ENCODE results near the gene CDC23. TPM values are rescaled to one million over a fixed set of nuclear protein-coding genes. Genes with fewer than 3 reads are reported as not detected.
"Not testable (repeated sequence)": the region's sequence is repeated elsewhere in the genome, so short reads cannot be mapped to it uniquely, and the experiment has no call there.

The CDC23 gene
- total RNA-seq: 48.0 and 50.4 TPM in 2 replicates

DNA sequence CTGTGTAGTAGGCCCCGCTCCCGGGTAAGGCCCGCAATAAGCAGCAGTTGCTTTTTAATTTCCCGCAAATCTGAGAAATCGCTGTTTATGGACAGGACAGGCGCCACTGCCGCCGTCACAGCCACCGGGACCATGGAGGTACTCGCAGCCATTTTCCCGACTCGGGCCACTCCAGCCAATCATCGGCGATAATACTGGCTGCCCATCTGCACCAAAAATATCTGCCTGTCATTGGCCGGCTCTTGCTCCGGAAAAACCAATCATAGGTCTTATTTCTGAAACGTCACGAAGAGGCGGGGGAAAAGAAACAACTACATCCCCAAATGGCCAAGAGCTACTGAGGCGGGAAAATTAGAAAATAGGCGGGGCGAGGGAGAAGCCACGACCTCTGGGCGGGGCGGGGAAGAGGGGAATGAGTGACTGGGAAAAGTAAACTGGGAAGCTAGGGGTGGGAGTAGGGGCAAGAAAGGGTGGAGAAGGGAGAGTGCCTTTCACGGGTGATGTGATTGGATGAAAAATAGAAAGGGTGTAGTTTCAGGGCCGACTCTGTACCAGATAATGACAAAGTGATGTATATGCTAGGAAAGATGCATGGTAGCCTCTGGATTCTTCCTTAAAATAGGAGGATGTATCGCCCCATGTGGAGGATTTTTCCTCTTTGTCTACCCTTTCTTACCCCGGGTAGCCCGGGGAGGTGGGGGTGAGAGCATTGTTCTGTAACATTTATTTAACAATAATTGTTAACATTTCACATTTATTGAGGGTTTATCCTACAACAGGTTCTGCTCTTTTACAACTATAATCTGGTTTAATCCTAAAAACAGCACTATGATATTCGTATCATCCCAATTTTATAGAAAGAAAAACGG, at the start of gene CDC23:
Gene CDC23, minus strand, starts transcription at position 163 of the 869 bp plus-strand sequence. Its CDS starts 11 bp downstream, at position 152.
- Mint-ChIP-seq H3K36me3 (ENCODE audit: low read depth) (peaks cover 3% of the 10 kb centered on the region), H3K27me3 (ENCODE audit: insufficient read depth) (no peaks in the 10 kb centered on the region), H3K4me3 (peak within 1 kb of the TSS; percentile 96), H3K9me3 (no peaks in the 10 kb centered on the region), H3K4me1 (ENCODE audit: low read depth) (peaks cover 24% of the 10 kb centered on the region), H3K27ac (peak within 1 kb of the TSS; percentile 93)
- intact Hi-C loops (cut with micrococcal nuclease): loop anchor here (1.0 to 5.0 kb wide), 11 partner anchors 35 to 1894 kb away; partner anchors contain the start of genes BRD8, CDC25C, EGR1 and ETF1
- peak; percentile 89 for DNase-seq (ENCODE audit: low spot score)

- H3K36me3 Mint-ChIP-seq (ENCODE audit: low read depth): no peaks in the 10 kb centered on the region
- no peak overlapping the region for H3K4me3 Mint-ChIP-seq
- intact Hi-C loops (cut with micrococcal nuclease): no loop called here
- no peak overlapping the region for H3K27ac Mint-ChIP-seq
- peaks cover 8% of the 10 kb centered on the region for H3K27me3 Mint-ChIP-seq (ENCODE audit: insufficient read depth)
- H3K4me1 Mint-ChIP-seq (ENCODE audit: low read depth): no peaks in the 10 kb centered on the region
- H3K9me3 Mint-ChIP-seq: no peaks in the 10 kb centered on the region
- no peak for DNase-seq (ENCODE audit: low spot score)
Observed at GRCh38 chr5:138258704-138259292, 45.7 kb upstream of the CDC23 start.

- H3K4me3 Mint-ChIP-seq: no peak overlapping the region
- H3K27me3 Mint-ChIP-seq (ENCODE audit: insufficient read depth): peaks cover 8% of the 10 kb centered on the region
Observed at GRCh38 chr5:138257583-138257982, 44.5 kb upstream of the CDC23 start.

GRCh38 chr5:138252944-138253343, 39.8 kb upstream of the CDC23 start:
- Mint-ChIP-seq H3K4me1 (ENCODE audit: low read depth) (no peaks in the 10 kb centered on the region), H3K4me3 (no peak overlapping the region), H3K36me3 (ENCODE audit: low read depth) (no peaks in the 10 kb centered on the region), H3K27me3 (ENCODE audit: insufficient read depth) (peaks cover 3% of the 10 kb centered on the region), H3K9me3 (no peaks in the 10 kb centered on the region), H3K27ac (no peak overlapping the region)
- no peak for DNase-seq (ENCODE audit: low spot score)
- intact Hi-C loops (cut with micrococcal nuclease): no loop called here

More at GRCh38 chr5:138257583-138257982, 44.5 kb upstream of the CDC23 start:
- Mint-ChIP-seq H3K36me3 (ENCODE audit: low read depth) (no peaks in the 10 kb centered on the region), H3K27ac (no peak overlapping the region), H3K4me1 (ENCODE audit: low read depth) (no peaks in the 10 kb centered on the region), H3K9me3 (no peaks in the 10 kb centered on the region)
- no peak for DNase-seq (ENCODE audit: low spot score)
- intact Hi-C loops (cut with micrococcal nuclease): no loop called here

DNA sequence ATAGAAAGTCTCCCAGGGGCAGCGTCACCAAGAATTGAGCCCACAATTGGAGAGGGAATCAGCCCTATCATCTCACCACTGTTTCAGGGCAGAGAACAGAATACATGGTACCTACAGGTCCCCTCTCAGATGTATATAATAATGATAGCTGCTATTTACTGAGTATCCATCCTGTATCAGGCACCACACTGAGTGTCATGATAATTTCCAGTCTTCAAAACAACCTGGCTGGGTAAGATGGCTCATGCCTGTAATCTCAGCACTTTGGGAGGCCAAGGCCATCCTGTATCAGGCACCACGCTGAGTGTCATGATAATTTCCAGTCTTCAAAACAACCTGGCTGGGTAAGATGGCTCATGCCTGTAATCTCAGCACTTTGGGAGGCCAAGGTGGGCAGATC, 34.7 kb upstream of the CDC23 start:
- intact Hi-C loops (cut with micrococcal nuclease); DNase-seq (ENCODE audit: low spot score); H3K36me3 Mint-ChIP-seq (ENCODE audit: low read depth); H3K9me3 Mint-ChIP-seq; H3K27ac Mint-ChIP-seq; H3K4me1 Mint-ChIP-seq (ENCODE audit: low read depth); H3K4me3 Mint-ChIP-seq: not testable (repeated sequence)
- peaks cover 23% of the 10 kb centered on the region for H3K27me3 Mint-ChIP-seq (ENCODE audit: insufficient read depth)

- no peaks in the 10 kb centered on the region for H3K36me3 Mint-ChIP-seq (ENCODE audit: low read depth)
- no peak for DNase-seq (ENCODE audit: low spot score)
- no peaks in the 10 kb centered on the region for H3K4me1 Mint-ChIP-seq (ENCODE audit: low read depth)
- H3K27ac Mint-ChIP-seq: no peak overlapping the region
- peaks cover 33% of the 10 kb centered on the region for H3K27me3 Mint-ChIP-seq (ENCODE audit: insufficient read depth)
- intact Hi-C loops (cut with micrococcal nuclease): no loop called here
- H3K4me3 Mint-ChIP-seq: no peak overlapping the region
- H3K9me3 Mint-ChIP-seq: no peaks in the 10 kb centered on the region
Observed at GRCh38 chr5:138246822-138247221, 33.7 kb upstream of the CDC23 start.

DNA sequence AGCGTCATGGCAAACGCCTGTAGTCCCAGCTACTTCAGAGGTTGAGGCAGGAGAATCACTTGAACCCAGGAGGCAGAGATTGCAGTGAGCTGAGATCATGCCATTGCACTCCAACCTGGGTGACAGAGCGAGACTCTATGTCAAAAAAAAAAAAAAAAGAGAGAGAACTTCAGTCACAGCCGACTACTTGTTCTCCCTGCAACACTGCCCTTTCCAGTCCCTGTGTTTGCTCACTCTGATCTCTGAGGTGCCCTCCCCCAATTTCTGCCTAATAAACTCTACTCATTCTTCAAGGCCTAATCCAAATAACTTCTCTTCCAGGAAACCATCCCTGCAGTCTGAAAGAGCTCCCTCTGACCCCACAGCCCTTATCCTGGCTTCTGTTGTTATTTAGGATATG, 33.2 kb upstream of the CDC23 start:
- H3K9me3 Mint-ChIP-seq: no peaks in the 10 kb centered on the region
- intact Hi-C loops (cut with micrococcal nuclease): no loop called here
- peaks cover 36% of the 10 kb centered on the region for H3K27me3 Mint-ChIP-seq (ENCODE audit: insufficient read depth)
- H3K4me3 Mint-ChIP-seq: no peak overlapping the region
- H3K4me1 Mint-ChIP-seq (ENCODE audit: low read depth): peaks cover 2% of the 10 kb centered on the region
- no peak overlapping the region for H3K27ac Mint-ChIP-seq
- no peaks in the 10 kb centered on the region for H3K36me3 Mint-ChIP-seq (ENCODE audit: low read depth)
- DNase-seq (ENCODE audit: low spot score): no peak

DNA sequence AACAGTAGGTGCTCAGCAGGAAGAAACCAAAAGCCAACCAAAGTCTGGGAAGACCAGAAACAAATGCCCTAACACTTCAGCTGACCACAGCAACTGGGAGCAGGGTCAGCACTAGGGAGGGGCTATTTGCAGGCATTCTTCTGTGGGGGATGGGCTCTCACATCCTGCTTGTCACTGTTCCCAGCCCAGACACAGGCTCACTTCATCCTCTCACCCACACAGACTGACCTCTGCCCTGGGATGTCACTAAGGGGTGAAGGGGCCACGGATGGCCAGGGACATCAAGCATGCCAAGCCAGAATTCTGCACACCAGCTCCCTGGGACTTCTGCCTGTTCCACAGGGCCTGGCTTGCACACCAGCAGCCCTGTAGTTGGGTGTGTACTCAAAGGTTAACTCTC, 32.6 kb upstream of the CDC23 start:
- intact Hi-C loops (cut with micrococcal nuclease): no loop called here
- H3K27ac Mint-ChIP-seq: no peak overlapping the region

GRCh38 chr5:138243794-138244193, 30.7 kb upstream of the CDC23 start:
- DNase-seq (ENCODE audit: low spot score): no peak
- no peak overlapping the region for H3K27ac Mint-ChIP-seq
- peaks cover 54% of the 10 kb centered on the region for H3K27me3 Mint-ChIP-seq (ENCODE audit: insufficient read depth)
- peaks cover 12% of the 10 kb centered on the region for H3K4me1 Mint-ChIP-seq (ENCODE audit: low read depth)
- intact Hi-C loops (cut with micrococcal nuclease): no loop called here
- H3K36me3 Mint-ChIP-seq (ENCODE audit: low read depth): no peaks in the 10 kb centered on the region
- no peaks in the 10 kb centered on the region for H3K9me3 Mint-ChIP-seq
- H3K4me3 Mint-ChIP-seq: no peak overlapping the region

More for the DNA sequence above, 32.6 kb upstream of the CDC23 start:
- no peak for DNase-seq (ENCODE audit: low spot score)
- peaks cover 42% of the 10 kb centered on the region for H3K27me3 Mint-ChIP-seq (ENCODE audit: insufficient read depth)
- peaks cover 8% of the 10 kb centered on the region for H3K4me1 Mint-ChIP-seq (ENCODE audit: low read depth)
- H3K36me3 Mint-ChIP-seq (ENCODE audit: low read depth): no peaks in the 10 kb centered on the region
- H3K9me3 Mint-ChIP-seq: no peaks in the 10 kb centered on the region
- no peak overlapping the region for H3K4me3 Mint-ChIP-seq

- Mint-ChIP-seq H3K9me3 (no peaks in the 10 kb centered on the region), H3K27ac (no peak overlapping the region), H3K27me3 (ENCODE audit: insufficient read depth) (peaks cover 57% of the 10 kb centered on the region), H3K36me3 (ENCODE audit: low read depth) (no peaks in the 10 kb centered on the region), H3K4me1 (ENCODE audit: low read depth) (peaks cover 12% of the 10 kb centered on the region), H3K4me3 (peak overlapping the region; percentile 30)
- intact Hi-C loops (cut with micrococcal nuclease): no loop called here
- no peak for DNase-seq (ENCODE audit: low spot score)
Observed at GRCh38 chr5:138241688-138242571, 28.8 kb upstream of the CDC23 start.

DNA sequence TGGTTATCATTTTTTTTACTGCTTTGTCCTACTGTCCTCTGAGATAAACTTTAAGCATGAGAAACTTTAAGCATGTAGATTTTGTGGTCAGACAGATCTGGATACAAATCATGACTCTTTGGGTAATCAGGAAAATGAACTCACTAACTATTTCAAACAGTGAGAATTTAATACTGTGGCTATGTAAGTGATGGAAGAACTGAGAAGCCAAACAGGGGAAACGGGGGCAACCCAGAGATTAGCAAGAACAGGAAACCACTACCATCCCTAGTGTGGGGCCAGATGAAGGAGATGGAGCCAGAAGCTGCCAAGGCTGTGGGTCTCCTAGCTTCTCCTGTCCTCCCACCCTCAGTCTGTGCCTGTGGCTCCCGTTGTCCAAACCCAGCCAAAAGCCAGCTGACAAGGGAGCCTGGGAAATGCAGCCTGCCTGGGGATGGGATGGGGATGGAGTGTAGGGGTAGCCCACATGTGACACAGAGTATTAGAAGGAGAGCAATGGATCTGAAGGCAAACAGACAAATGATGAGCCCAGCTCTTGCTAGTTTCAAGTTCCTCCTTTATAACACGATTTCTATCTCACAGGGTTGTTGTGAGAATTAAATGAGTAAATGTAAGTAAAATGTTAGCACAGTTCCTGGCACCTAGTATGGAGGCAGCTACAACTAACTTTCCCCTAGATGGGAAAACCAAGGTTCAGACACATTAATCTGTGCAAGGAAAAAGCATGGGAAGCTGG, 27.7 kb upstream of the CDC23 start:
- no peaks in the 10 kb centered on the region for H3K9me3 Mint-ChIP-seq
- DNase-seq (ENCODE audit: low spot score): no peak
- no peaks in the 10 kb centered on the region for H3K36me3 Mint-ChIP-seq (ENCODE audit: low read depth)
- no peak overlapping the region for H3K27ac Mint-ChIP-seq
- intact Hi-C loops (cut with micrococcal nuclease): no loop called here
- H3K27me3 Mint-ChIP-seq (ENCODE audit: insufficient read depth): peaks cover 57% of the 10 kb centered on the region
- H3K4me3 Mint-ChIP-seq: no peak overlapping the region
- peaks cover 12% of the 10 kb centered on the region for H3K4me1 Mint-ChIP-seq (ENCODE audit: low read depth)

- H3K27me3 Mint-ChIP-seq (ENCODE audit: insufficient read depth): peaks cover 44% of the 10 kb centered on the region
- no peak overlapping the region for H3K4me3 Mint-ChIP-seq
- H3K36me3 Mint-ChIP-seq (ENCODE audit: low read depth): no peaks in the 10 kb centered on the region
- DNase-seq (ENCODE audit: low spot score): no peak
- no peak overlapping the region for H3K27ac Mint-ChIP-seq
- no peaks in the 10 kb centered on the region for H3K9me3 Mint-ChIP-seq
- H3K4me1 Mint-ChIP-seq (ENCODE audit: low read depth): peaks cover 12% of the 10 kb centered on the region
- intact Hi-C loops (cut with micrococcal nuclease): no loop called here
Observed at GRCh38 chr5:138238034-138238433, 24.9 kb upstream of the CDC23 start.
